GM21528 (cell line): ENCODE results near the gene ZNF708.
"Not testable (repeated sequence)": the region's sequence is repeated elsewhere in the genome, so short reads cannot be mapped to it uniquely, and the experiment has no call there.

Experiments used
- ATAC-seq: cut with Tn5 transposase; IDR thresholded peaks from one replicate; pipeline ENCODE4 v1.9.1; 2021; ENCODE audit warnings: mild to moderate bottlenecking, moderate library complexity; ENCODE audit not compliant: unreplicated experiment, low FRiP score

The ZNF708 gene

GRCh38 chr19:21260848-21261381 lies 68.3 kb downstream of the ZNF708 start:
- ATAC-seq: not testable (repeated sequence)

GRCh38 chr19:21260164-21260847 lies 68.9 kb downstream of the ZNF708 start:
- no peak for ATAC-seq

GRCh38 chr19:21259421-21260124 lies 69.6 kb downstream of the ZNF708 start:
- ATAC-seq: not testable (repeated sequence)

GRCh38 chr19:21256722-21257121 lies 72.5 kb downstream of the ZNF708 start:
- no peak for ATAC-seq
